Testis (tissue), 3 donors: ENCODE results near the gene MAN1B1. TPM values are rescaled to one million over a fixed set of nuclear protein-coding genes. Genes with fewer than 3 reads are reported as not detected.

Source experiments
- DNase-seq: peaks from one replicate; pipeline ENCODE4 v3.0.0-alpha.2; 2019
- H3K27ac ChIP-seq, 2 donors: fragments of 200-600 bp; sonication (generic); one replicate each; pipeline ENCODE4 v1.5.1; 2019
- H3K27me3 ChIP-seq: fragments of 200-600 bp; sonication (generic); one replicate; pipeline ENCODE4 v1.5.1; 2019
- H3K36me3 ChIP-seq: fragments of 200-600 bp; sonication (generic); one replicate; pipeline ENCODE4 v1.5.1; 2017; ENCODE audit warnings: low read depth; ENCODE audit errors: missing control alignments
- H3K4me1 ChIP-seq: fragments of 200-600 bp; sonication (generic); one replicate; pipeline ENCODE4 v1.5.1; 2019
- H3K4me3 ChIP-seq, 2 donors: fragments of 200-600 bp; sonication (generic); one replicate each; pipeline ENCODE4 v1.5.1; 2017 to 2019
- H3K9me3 ChIP-seq: fragments of 200-600 bp; sonication (generic); one replicate; pipeline ENCODE4 v1.5.1; 2017
- POLR2A ChIP-seq: fragments of 450-650 bp; IDR thresholded peaks from one replicate; pipeline ENCODE4 v1.6.1; 2017; ENCODE audit warnings: antibody characterized with exemption, mild to moderate bottlenecking, moderate library complexity
- WGBS, 2 donors: methylation state at CpG; one replicate each; pipeline ENCODE4 v1.1.5; 2018; 5-methylcytosine and 5-hydroxymethylcytosine counted together
- intact Hi-C: fragments of 100-400 bp; cut with DNase I; formaldehyde crosslinking; loops from one replicate; pipeline ENCODE4 v1.15.1; 2023; ENCODE audit warnings: low total_unique reads
- polyA plus RNA-seq: library from polyadenylated mRNA; stranded (reverse); fragments of 350-450 nt; fragmentation: Illumina TruSeq; extraction: RNeasy Lipid Tissue Mini Kit (QIAGEN cat#74804); gene quantifications from one replicate; pipeline ENCODE4 v1.2.3, GENCODE V29; 2014; ENCODE audit warnings: low read depth, low replicate concordance; ENCODE audit not compliant: insufficient read depth
- total RNA-seq, 2 donors: library from RNA; depleted of rRNA; stranded (reverse); fragments of >200 nt; gene quantifications; one replicate each; pipeline ENCODE4 v1.2.3, GENCODE V29; 2016
- TF ChIP-seq, protein P1 (sequence below), 3 experiments: fragments of 450-650 bp in 2 of 3; fragments of 200-600 bp in 1 of 3; sonication (generic) in 1 of 3; IDR thresholded peaks; one replicate each; pipeline ENCODE4 v1.5.1; 2016 to 2019; ENCODE audit warnings: antibody characterized with exemption in 3 of 3, mild to moderate bottlenecking in 2 of 3, moderate library complexity in 1 of 3

Gene MAN1B1
- total and polyA plus RNA-seq, 3 donors from 2014 or later = 62.2 to 124 (median 122) TPM

DNA sequence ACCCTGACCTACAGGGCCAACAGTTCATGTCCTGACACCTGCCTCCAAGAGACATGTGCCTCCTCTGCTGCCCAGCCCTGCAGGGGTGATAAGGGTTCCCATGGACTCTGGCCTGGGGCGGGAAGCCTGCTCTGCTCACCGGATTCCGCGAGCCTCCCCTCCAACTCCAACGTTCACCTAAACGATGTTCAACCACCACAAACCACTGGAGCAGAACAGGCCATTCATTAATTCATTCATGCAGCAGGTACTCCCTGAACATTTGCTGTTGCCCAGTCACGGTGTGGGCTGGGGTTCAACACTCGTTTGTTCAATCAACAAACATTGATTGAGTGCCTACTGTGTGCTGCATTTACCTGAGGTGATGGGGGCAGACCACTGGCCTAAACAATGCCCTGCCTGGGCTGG lies 12.8 kb upstream of the MAN1B1 start:
- Histone ChIP-seq H3K36me3 (no peaks in the 10 kb centered on the region), H3K4me1 (peaks cover 23% of the 10 kb centered on the region), H3K9me3 (no peaks in the 10 kb centered on the region), H3K27ac (no peak overlapping the region), H3K4me3 (no peak overlapping the region), H3K27me3 (no peaks in the 10 kb centered on the region)
- TF ChIP-seq, protein P1, sequence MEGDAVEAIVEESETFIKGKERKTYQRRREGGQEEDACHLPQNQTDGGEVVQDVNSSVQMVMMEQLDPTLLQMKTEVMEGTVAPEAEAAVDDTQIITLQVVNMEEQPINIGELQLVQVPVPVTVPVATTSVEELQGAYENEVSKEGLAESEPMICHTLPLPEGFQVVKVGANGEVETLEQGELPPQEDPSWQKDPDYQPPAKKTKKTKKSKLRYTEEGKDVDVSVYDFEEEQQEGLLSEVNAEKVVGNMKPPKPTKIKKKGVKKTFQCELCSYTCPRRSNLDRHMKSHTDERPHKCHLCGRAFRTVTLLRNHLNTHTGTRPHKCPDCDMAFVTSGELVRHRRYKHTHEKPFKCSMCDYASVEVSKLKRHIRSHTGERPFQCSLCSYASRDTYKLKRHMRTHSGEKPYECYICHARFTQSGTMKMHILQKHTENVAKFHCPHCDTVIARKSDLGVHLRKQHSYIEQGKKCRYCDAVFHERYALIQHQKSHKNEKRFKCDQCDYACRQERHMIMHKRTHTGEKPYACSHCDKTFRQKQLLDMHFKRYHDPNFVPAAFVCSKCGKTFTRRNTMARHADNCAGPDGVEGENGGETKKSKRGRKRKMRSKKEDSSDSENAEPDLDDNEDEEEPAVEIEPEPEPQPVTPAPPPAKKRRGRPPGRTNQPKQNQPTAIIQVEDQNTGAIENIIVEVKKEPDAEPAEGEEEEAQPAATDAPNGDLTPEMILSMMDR (IDR thresholded peaks at IDR 0.05) = no peak
- no peak for TF ChIP-seq POLR2A
- 92% methylated on average over 8 of the region's 8 CpGs; no CpG with 5 or more reads in 1 of the 2 donors for WGBS, 2 donors
- no peak for DNase-seq
- intact Hi-C loops = no loop called here

DNA sequence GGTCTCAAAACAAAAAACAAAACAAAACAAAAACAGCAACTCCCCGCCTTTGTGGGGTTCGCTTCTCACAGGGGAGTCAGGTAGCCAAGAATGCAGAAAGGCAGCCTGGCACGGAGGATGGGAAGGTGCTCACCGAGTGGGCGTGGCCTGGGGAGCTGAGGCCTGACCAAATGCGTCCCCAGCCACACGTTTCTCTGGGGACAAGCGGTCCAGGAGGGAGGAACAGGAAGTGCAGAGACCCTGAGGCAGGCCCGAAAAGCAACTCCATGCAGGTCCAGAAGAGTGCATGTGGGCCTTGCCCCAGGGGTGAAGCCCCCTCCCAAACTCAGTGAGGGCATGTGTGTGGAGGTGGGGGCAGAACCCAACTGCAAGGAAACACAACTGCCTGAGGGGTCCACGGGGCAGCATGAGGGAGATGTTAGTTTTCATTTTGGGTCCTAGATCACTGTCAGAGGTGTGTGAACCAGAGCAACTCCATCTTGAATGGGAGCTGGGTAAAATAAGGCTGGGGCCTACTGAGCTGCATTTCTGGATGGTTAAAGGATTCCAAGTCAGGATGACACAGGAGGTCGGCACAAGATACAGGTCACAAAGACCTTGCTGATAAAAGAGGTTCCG lies 12.0 kb upstream of the MAN1B1 start:
- Histone ChIP-seq H3K36me3 (no peaks in the 10 kb centered on the region), H3K9me3 (no peaks in the 10 kb centered on the region), H3K27me3 (no peaks in the 10 kb centered on the region), H3K4me1 (peaks cover 25% of the 10 kb centered on the region), H3K4me3 (no peak overlapping the region), H3K27ac (no peak overlapping the region)
- intact Hi-C loops = no loop called here
- DNase-seq = no peak
- WGBS, 2 donors = 81 to 85% methylated on average over 11 to 12 of the region's 12 CpGs
- TF ChIP-seq, protein P1 (IDR thresholded peaks at IDR 0.05) = no peak

DNA sequence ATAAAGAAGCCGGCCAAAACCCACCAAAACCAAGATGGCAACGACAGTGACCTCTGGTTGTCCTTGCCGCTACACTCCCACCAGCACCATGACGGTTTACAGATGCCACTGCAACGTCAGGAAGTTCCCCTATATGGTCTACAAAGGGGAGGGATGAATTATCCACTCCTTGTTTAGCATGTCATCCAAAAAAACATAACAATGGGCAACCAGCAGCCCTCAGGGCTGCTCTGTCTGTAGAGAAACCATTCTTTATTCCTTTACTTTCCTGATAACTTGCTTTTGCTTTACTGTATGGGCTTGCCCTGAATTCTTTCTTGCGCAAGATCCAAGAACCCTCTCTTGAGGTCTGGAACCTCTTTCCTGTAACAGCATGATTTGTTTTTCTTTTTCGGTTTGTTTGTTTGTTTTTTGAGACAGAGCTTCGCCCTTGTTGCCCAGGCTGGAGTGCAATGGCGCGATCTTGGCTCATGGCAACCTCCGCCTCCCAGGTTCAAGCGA lies 11.5 kb upstream of the MAN1B1 start:
- Histone ChIP-seq H3K27ac (no peak overlapping the region), H3K27me3 (no peaks in the 10 kb centered on the region), H3K4me1 (peaks cover 25% of the 10 kb centered on the region), H3K9me3 (no peaks in the 10 kb centered on the region), H3K4me3 (no peak overlapping the region), H3K36me3 (no peaks in the 10 kb centered on the region)
- TF ChIP-seq POLR2A = no peak
- TF ChIP-seq, protein P1 (IDR thresholded peaks at IDR 0.05) = no peak
- 87 to 93% methylated on average over 12 of the region's 12 CpGs for WGBS, 2 donors
- no peak for DNase-seq
- intact Hi-C loops = no loop called here

DNA sequence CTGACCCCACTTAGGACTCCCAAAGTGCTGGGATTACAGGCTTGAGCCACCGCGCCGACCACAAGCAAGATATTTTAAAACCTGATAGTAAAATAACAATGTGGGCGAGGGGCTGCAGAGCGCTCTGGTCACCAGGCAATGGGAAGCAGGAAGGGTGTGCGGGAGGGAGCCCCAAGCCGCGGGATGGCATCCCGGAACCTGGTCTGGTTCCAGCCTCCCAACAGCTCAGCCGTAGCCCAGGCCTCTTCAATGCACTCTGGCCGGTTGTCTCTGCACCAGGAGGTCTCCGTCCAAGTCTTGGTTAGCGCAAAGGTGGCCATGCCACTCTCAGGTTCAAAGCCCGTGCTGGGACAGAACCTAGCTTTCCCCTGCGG lies 10.2 kb upstream of the MAN1B1 start:
- Histone ChIP-seq H3K4me1 (peaks cover 17% of the 10 kb centered on the region), H3K27me3 (no peaks in the 10 kb centered on the region), H3K27ac (peak overlapping the region in 1 of 2 donors; percentile 44), H3K4me3 (peak overlapping the region; percentile 43 to 56), H3K9me3 (no peaks in the 10 kb centered on the region), H3K36me3 (no peaks in the 10 kb centered on the region)
- intact Hi-C loops = no loop called here
- TF ChIP-seq POLR2A = no peak
- TF ChIP-seq, protein P1 (IDR thresholded peaks at IDR 0.05) = no peak
- DNase-seq = no peak
- 46 to 47% methylated on average over 15 of the region's 15 CpGs for WGBS, 2 donors
